HepG2 (cell line): ENCODE results near the gene PRSS36. TPM values are rescaled to one million over a fixed set of nuclear protein-coding genes. Genes with fewer than 3 reads are reported as not detected.
A peak's percentile ranks its signal among the peaks of the same experiment; 100 is the strongest.

Experiments used
- AHR ChIP-seq: IDR thresholded peaks from 2 replicates; pipeline ENCODE4 v1.6.1; 2018; ENCODE audit warnings: missing genetic modification reagents, missing compliant biosample characterization
- ASH2L ChIP-seq: fragments of 300-600, 200-600 bp; sonication (generic); IDR thresholded peaks from 2 replicates; pipeline ENCODE4 v1.7.0; 2017; ENCODE audit warnings: low read depth, mild to moderate bottlenecking, moderate library complexity, mixed read lengths, low read length; ENCODE audit not compliant: insufficient read length
- CHCHD3 ChIP-seq: sonication (generic); formaldehyde crosslinking; IDR thresholded peaks from 2 replicates; pipeline ENCODE4 v1.8.0; 2022; ENCODE audit warnings: mild to moderate bottlenecking, missing genetic modification reagents, moderate library complexity
- ERF ChIP-seq: IDR thresholded peaks from 2 replicates; pipeline ENCODE4 v1.6.1; 2018; ENCODE audit warnings: missing biosample characterization, missing genetic modification reagents
- FOXM1 ChIP-seq: sonication (generic); formaldehyde crosslinking; IDR thresholded peaks from 2 replicates; pipeline ENCODE4 v1.5.0; 2020; ENCODE audit warnings: missing genetic modification reagents
- IRX3 ChIP-seq: sonication (generic); formaldehyde crosslinking; IDR thresholded peaks from 2 replicates; pipeline ENCODE4 v1.8.1; 2023; ENCODE audit warnings: mild to moderate bottlenecking, low read depth, missing genetic modification reagents, borderline replicate concordance
- POLR2A ChIP-seq, 2 experiments: IDR thresholded peaks; 2 replicates each; pipeline ENCODE4 v1.6.1; 2011; ENCODE audit warnings: low read depth in 2 of 2, low read length in 2 of 2, mild to moderate bottlenecking in 1 of 2, moderate library complexity in 1 of 2; ENCODE audit not compliant: insufficient read depth in 1 of 2
- RCOR2 ChIP-seq: IDR thresholded peaks from 2 replicates; pipeline ENCODE4 v1.6.1; 2016; ENCODE audit warnings: missing biosample characterization, missing genetic modification reagents
- SAFB2 ChIP-seq: sonication (generic); formaldehyde crosslinking; IDR thresholded peaks from 2 replicates; pipeline ENCODE4 v1.5.1; 2020; ENCODE audit warnings: missing genetic modification reagents, low read depth, mild to moderate bottlenecking, borderline replicate concordance
- TBP ChIP-seq: sonication (generic); formaldehyde crosslinking; IDR thresholded peaks from 2 replicates; pipeline ENCODE4 v1.5.0; 2020; ENCODE audit warnings: missing genetic modification reagents
- THAP8 ChIP-seq: sonication (generic); formaldehyde crosslinking; IDR thresholded peaks from 2 replicates; pipeline ENCODE4 v1.5.1; 2020; ENCODE audit warnings: missing genetic modification reagents, mild to moderate bottlenecking, borderline replicate concordance
- ZBTB1 ChIP-seq: sonication (generic); formaldehyde crosslinking; IDR thresholded peaks from 2 replicates; pipeline ENCODE4 v1.4.0; 2020; ENCODE audit warnings: missing genetic modification reagents, borderline replicate concordance
- ZFP36L1 ChIP-seq: sonication (generic); formaldehyde crosslinking; IDR thresholded peaks from 2 replicates; pipeline ENCODE4 v1.8.0; 2022; ENCODE audit warnings: mild to moderate bottlenecking, missing genetic modification reagents, moderate library complexity
- ZNF138 ChIP-seq: sonication (generic); formaldehyde crosslinking; IDR thresholded peaks from 2 replicates; pipeline ENCODE4 v1.5.0; 2020; ENCODE audit warnings: mild to moderate bottlenecking, low read depth, missing genetic modification reagents
- ZNF329 ChIP-seq: sonication (generic); formaldehyde crosslinking; IDR thresholded peaks from 2 replicates; pipeline ENCODE4 v1.9.0; 2021; ENCODE audit warnings: low read depth, mild to moderate bottlenecking, missing genetic modification reagents
- ZNF468 ChIP-seq: sonication (generic); formaldehyde crosslinking; IDR thresholded peaks from 2 replicates; pipeline ENCODE4 v1.8.0; 2022; ENCODE audit warnings: mild to moderate bottlenecking, moderate library complexity, missing genetic modification reagents
- ZNF501 ChIP-seq: sonication (generic); formaldehyde crosslinking; IDR thresholded peaks from 2 replicates; pipeline ENCODE4 v1.5.1; 2020; ENCODE audit warnings: mild to moderate bottlenecking, moderate library complexity, missing genetic modification reagents
- ZNF761 ChIP-seq: sonication (generic); formaldehyde crosslinking; conservative IDR thresholded peaks from 2 replicates; pipeline ENCODE4 v1.4.0; 2020; ENCODE audit warnings: mild to moderate bottlenecking, missing genetic modification reagents
- ZNF782 ChIP-seq: sonication (generic); formaldehyde crosslinking; IDR thresholded peaks from 2 replicates; pipeline ENCODE4 v1.4.0; 2020; ENCODE audit warnings: missing genetic modification reagents, mild to moderate bottlenecking, borderline replicate concordance
- ZNF790 ChIP-seq: sonication (generic); formaldehyde crosslinking; IDR thresholded peaks from 2 replicates; pipeline ENCODE4 v1.8.0; 2022; ENCODE audit warnings: missing genetic modification reagents, mild to moderate bottlenecking, borderline replicate concordance
- polyA plus RNA-seq, 8 experiments: library from polyadenylated mRNA; depleted of rRNA in 3 of 8; stranded (reverse) in 7 of 8; unstranded in 1 of 8; fragments of >200 nt; fragmentation: Illumina TruSeq in 4 of 8; extraction: Trizol in 4 of 8; gene quantifications; 2 replicates each; pipeline versions ENCODE4 v1.2.1 to v1.2.3, GENCODE V29; 2011 to 2016; ENCODE audit warnings: low read depth in 4 of 8, missing spikeins in 1 of 8, mixed read lengths in 1 of 8; ENCODE audit not compliant: insufficient read depth in 1 of 8
- total RNA-seq, 5 experiments: library from RNA; depleted of rRNA; stranded (reverse); fragments of >200 nt; fragmentation: Illumina TruSeq; extraction: Trizol; gene quantifications; 2 replicates each; pipeline ENCODE4 v1.2.3, GENCODE V29; 2016; ENCODE audit warnings: low read depth in 1 of 5
- TF ChIP-seq, protein P1 (sequence below): sonication (generic); formaldehyde crosslinking; IDR thresholded peaks from 2 replicates; pipeline ENCODE4 v1.8.0; 2022; ENCODE audit warnings: mild to moderate bottlenecking, missing genetic modification reagents, borderline replicate concordance
- TF ChIP-seq, protein P2 (sequence below): sonication (generic); formaldehyde crosslinking; IDR thresholded peaks from 2 replicates; pipeline ENCODE4 v1.4.0; 2020; ENCODE audit warnings: missing genetic modification reagents
- TF ChIP-seq, protein P3 (sequence below): sonication (generic); formaldehyde crosslinking; IDR thresholded peaks from 2 replicates; pipeline ENCODE4 v1.4.0; 2020; ENCODE audit warnings: missing genetic modification reagents

The PRSS36 gene
- total and polyA plus RNA-seq, 2 of the 13 experiments (the other 11 are each of a cell fraction or from before 2014, with no cell fraction given): 1.5 to 2.1 TPM

DNA sequence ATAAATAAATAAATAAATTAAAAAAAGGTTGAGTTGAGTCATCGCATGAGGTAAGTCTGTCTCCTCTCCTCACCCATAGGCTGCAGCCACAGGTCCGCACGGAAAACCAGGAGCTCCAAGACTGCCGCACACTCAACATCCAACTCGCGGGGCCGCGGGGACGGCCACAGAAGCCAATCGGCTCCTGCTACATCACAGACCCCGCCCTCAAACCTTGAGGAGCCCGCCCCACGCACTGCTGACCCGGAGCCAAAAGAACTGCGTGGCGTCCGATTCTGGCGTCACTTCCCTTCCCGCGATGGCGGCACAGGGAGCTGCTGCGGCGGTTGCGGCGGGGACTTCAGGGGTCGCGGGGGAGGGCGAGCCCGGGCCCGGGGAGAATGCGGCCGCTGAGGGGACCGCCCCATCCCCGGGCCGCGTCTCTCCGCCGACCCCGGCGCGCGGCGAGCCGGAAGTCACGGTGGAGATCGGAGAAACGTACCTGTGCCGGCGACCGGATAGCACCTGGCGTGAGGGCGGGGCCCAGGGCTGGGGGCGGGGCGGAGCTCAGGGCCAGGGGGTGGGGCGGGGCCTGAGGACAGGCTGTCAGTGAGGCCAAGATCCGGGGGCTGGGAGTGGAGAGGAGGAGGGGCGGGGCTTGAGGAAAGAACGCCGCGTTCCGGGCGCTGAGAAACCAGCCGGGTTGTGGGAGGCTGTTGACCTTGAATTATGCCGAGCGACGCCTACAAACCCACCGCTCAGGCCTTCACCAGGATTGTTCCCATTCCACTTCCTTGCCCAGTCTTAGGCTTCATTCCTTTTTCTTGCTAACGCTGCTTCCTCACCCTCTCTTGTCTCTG lies 32.3 kb downstream of the PRSS36 start, which contains the start of gene KAT8 (continued):
- peak; percentile 88; the same call in 1 of the 2 replicates for TF ChIP-seq IRX3 (CRISPR knock-in tag)
- TF ChIP-seq, protein P1, sequence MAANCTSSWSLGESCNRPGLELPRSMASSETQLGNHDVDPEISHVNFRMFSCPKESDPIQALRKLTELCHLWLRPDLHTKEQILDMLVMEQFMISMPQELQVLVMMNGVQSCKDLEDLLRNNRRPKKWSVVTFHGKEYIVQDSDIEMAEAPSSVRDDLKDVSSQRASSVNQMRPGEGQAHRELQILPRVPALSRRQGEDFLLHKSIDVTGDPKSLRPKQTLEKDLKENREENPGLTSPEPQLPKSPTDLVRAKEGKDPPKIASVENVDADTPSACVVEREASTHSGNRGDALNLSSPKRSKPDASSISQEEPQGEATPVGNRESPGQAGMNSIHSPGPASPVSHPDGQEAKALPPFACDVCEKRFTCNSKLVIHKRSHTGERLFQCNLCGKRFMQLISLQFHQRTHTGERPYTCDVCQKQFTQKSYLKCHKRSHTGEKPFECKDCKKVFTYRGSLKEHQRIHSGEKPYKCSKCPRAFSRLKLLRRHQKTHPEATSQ (CRISPR knock-in tag): peak; percentile 50; the same call in 1 of the 2 replicates
- 0 out of 2 replicates have a peak, but pooled peaks have one; percentile 37 for TF ChIP-seq ZNF468 (CRISPR knock-in tag)
- peak; percentile 97 for TF ChIP-seq ASH2L
- no peak; the same call in 1 of the 2 replicates for TF ChIP-seq SAFB2 (CRISPR knock-in tag)
- TF ChIP-seq, protein P2, sequence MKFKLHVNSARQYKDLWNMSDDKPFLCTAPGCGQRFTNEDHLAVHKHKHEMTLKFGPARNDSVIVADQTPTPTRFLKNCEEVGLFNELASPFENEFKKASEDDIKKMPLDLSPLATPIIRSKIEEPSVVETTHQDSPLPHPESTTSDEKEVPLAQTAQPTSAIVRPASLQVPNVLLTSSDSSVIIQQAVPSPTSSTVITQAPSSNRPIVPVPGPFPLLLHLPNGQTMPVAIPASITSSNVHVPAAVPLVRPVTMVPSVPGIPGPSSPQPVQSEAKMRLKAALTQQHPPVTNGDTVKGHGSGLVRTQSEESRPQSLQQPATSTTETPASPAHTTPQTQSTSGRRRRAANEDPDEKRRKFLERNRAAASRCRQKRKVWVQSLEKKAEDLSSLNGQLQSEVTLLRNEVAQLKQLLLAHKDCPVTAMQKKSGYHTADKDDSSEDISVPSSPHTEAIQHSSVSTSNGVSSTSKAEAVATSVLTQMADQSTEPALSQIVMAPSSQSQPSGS: peak; percentile 82
- TF ChIP-seq ZNF501 (CRISPR knock-in tag): peak; percentile 98
- no peak for TF ChIP-seq ZNF138 (CRISPR knock-in tag)
- peak; percentile 88; the same call in 1 of the 2 replicates for TF ChIP-seq CHCHD3
- no peak for TF ChIP-seq TBP (CRISPR knock-in tag)
- TF ChIP-seq ERF (CRISPR knock-in tag): peak; percentile 96; the same call in 1 of the 2 replicates
- TF ChIP-seq ZNF329 (CRISPR knock-in tag): no peak
- peak; percentile 77 for TF ChIP-seq AHR (CRISPR knock-in tag)
- TF ChIP-seq ZBTB1 (CRISPR knock-in tag): 0 out of 2 replicates have a peak, but pooled peaks have one; percentile 31
- TF ChIP-seq ZFP36L1: no peak
- TF ChIP-seq, protein P3, sequence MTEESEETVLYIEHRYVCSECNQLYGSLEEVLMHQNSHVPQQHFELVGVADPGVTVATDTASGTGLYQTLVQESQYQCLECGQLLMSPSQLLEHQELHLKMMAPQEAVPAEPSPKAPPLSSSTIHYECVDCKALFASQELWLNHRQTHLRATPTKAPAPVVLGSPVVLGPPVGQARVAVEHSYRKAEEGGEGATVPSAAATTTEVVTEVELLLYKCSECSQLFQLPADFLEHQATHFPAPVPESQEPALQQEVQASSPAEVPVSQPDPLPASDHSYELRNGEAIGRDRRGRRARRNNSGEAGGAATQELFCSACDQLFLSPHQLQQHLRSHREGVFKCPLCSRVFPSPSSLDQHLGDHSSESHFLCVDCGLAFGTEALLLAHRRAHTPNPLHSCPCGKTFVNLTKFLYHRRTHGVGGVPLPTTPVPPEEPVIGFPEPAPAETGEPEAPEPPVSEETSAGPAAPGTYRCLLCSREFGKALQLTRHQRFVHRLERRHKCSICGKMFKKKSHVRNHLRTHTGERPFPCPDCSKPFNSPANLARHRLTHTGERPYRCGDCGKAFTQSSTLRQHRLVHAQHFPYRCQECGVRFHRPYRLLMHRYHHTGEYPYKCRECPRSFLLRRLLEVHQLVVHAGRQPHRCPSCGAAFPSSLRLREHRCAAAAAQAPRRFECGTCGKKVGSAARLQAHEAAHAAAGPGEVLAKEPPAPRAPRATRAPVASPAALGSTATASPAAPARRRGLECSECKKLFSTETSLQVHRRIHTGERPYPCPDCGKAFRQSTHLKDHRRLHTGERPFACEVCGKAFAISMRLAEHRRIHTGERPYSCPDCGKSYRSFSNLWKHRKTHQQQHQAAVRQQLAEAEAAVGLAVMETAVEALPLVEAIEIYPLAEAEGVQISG: peak; percentile 94
- 0 out of 2 replicates have a peak, but pooled peaks have one; percentile 44 for TF ChIP-seq ZNF761 (CRISPR knock-in tag)
- TF ChIP-seq ZNF790 (CRISPR knock-in tag): peak; percentile 50; the same call in 1 of the 2 replicates
- TF ChIP-seq POLR2A (IDR thresholded peaks at IDR 0.05; ENCODE audit: insufficient read depth in 1 of 2, low read depth in 2 of 2, low read length in 2 of 2): peak; percentile 80 to 94
- TF ChIP-seq RCOR2 (CRISPR knock-in tag): 0 out of 2 replicates have a peak, but pooled peaks have one; percentile 47
- no peak for TF ChIP-seq ZNF782
- no peak; the same call in none of the 2 replicates for TF ChIP-seq THAP8
- TF ChIP-seq FOXM1: no peak
